Heart right ventricle (tissue), 16 donors: Measurements from ENCODE around the gene ECHDC3. TPM values are rescaled to one million over a fixed set of nuclear protein-coding genes. Genes with fewer than 3 reads are reported as not detected.
A peak's percentile ranks its signal among the peaks of the same experiment; 100 is the strongest.

Experiments
- ATAC-seq, 8 donors: fragments of 200-7000 bp; cut with Tn5 transposase; one replicate each; pipeline ENCODE4 v1.9.1; 2020; ENCODE audit warnings: mild to moderate bottlenecking in 8 of 8, moderate library complexity in 8 of 8, moderate number of reproducible peaks in 1 of 8
- DNase-seq, 2 donors: peaks; one replicate each; pipeline ENCODE4 v3.0.0-alpha.2; 2020
- H3K27ac ChIP-seq, 10 donors: fragments of 200-600 bp; sonication (generic) in 2 of 10; one replicate each; pipeline versions ENCODE4 v1.5.0 to v1.8.0; 2020 to 2022; ENCODE audit warnings: mild to moderate bottlenecking in 3 of 10
- H3K27me3 ChIP-seq, 7 donors: fragments of 200-600 bp; one replicate each; pipeline ENCODE4 v1.8.0; 2021 to 2022; ENCODE audit warnings: mild to moderate bottlenecking in 2 of 7
- H3K36me3 ChIP-seq, 9 donors: fragments of 200-600 bp; sonication (generic) in 1 of 9; one replicate each; pipeline versions ENCODE4 v1.5.0 to v1.8.0; 2020 to 2022; ENCODE audit warnings: mild to moderate bottlenecking in 2 of 9
- H3K4me1 ChIP-seq, 9 donors: fragments of 200-600 bp; sonication (generic) in 1 of 9; one replicate each; pipeline versions ENCODE4 v1.5.0 to v1.8.0; 2020 to 2022; ENCODE audit warnings: mild to moderate bottlenecking in 4 of 9
- H3K4me3 ChIP-seq, 10 donors: fragments of 200-600 bp; sonication (generic) in 2 of 10; one replicate each; pipeline versions ENCODE4 v1.5.0 to v1.8.0; 2020 to 2022; ENCODE audit warnings: mild to moderate bottlenecking in 7 of 10, moderate library complexity in 2 of 10
- H3K9me3 ChIP-seq, 11 donors: fragments of 200-600 bp in 10 of 11; sonication (generic) in 2 of 11; one replicate each; pipeline versions ENCODE4 v1.5.0 to v1.8.0; 2013 to 2022; ENCODE audit warnings: mild to moderate bottlenecking in 2 of 11, control low read depth in 1 of 11, moderate library complexity in 1 of 11
- CTCF ChIP-seq, 9 donors: fragments of 200-600 bp; sonication (generic) in 2 of 9; IDR thresholded peaks; one replicate each; pipeline versions ENCODE4 v1.5.0 to v1.8.0; 2021 to 2022; ENCODE audit warnings: antibody characterized with exemption in 9 of 9, mild to moderate bottlenecking in 5 of 9, moderate library complexity in 1 of 9
- WGBS, 2 donors: extraction: QIAGEN DNeasy Blood & Tissue Kit; methylation state at CpG; one replicate each; pipeline ENCODE4 v1.1.7; 2013; ENCODE audit warnings: inconsistent platforms in 1 of 2; 5-methylcytosine and 5-hydroxymethylcytosine counted together
- intact Hi-C, 10 donors: fragments of 100-400 bp; cut with DNase I; formaldehyde crosslinking; loops; one replicate each; pipeline versions ENCODE4 v1.11.1 to v1.14.2; 2022
- polyA plus RNA-seq, 2 donors: library from polyadenylated mRNA; stranded (reverse); fragments of 200-250 nt; gene quantifications; one replicate each; pipeline ENCODE4 v1.2.3, GENCODE V29; 2013
- total RNA-seq, 10 donors: library from RNA; stranded (reverse); fragmentation: NEBNext Ultra II Directional in 3 of 10; extraction: Animal tissue kit (Norgen Biotek cat#: 25700) in 3 of 10; gene quantifications; one replicate each; pipeline versions ENCODE4 v1.2.1 to v1.2.4, GENCODE V29; 2021 to 2023
- donor health status: Arrhythmogenic right ventricular cardiomyopathy.
- donor health status: ischemic (EF 13 %, LVEDD 7.1; RV severe dilation, severe dysfunction).
- donor health status: healthy with polysubstance abuse.
- donor health status: DM: no; HTN: yes; CAD: no.
- donor health status: DM: no; HTN: no; CAD: no.
- donor health status: ischemic (EF 25% LVEDD 6.9; RV normal size, moderate dysfunction).
- donor health status: ischemic (EF 25% LVEDD 5.7; RV mildly dilated, moderate dysfunction).
- donor health status: healthy.
- donor health status: DM: yes; HTN: yes; CAD: no.
- donor health status: Ischemic cardiomyopathy.
- donor health status: ischemic (EF 35%, LVEDD 5.7; RV mildly dilated, moderate dysfunction).
- donor health status: nonischemic (EF 11% LVEDD 7.7; RV severe dilation, severe dysfunction).
- donor health status: DM: yes; HTN: yes; CAD: no.
- donor health status: PGD.
- donor health status: ischemic (EF 29% LVEDD 5.4; RV normal size, mild dysfunction).
- donor health status: nonischemic (EF 23%, LVEDD 6.1; RV moderate dilation, normal function).

Gene ECHDC3
- total and polyA plus RNA-seq, 12 donors = 15.0 to 114 (median 57.1) TPM

GRCh38 chr10:11796474-11796873 lies 54.3 kb downstream of the ECHDC3 start:
- intact Hi-C loops = loop anchor here in 2 of 10 donors (5.0 kb wide), 2 partner anchors 186 to 191 kb away; no protein-coding TSS in a partner anchor
- Histone ChIP-seq H3K27me3 (peaks cover 0 to 22% (median 12%) of the 10 kb centered on the region in 7 donors), H3K9me3 (no peaks in the 10 kb centered on the region), H3K4me1 (peaks cover 0 to 8% (median 0%) of the 10 kb centered on the region in 9 donors), H3K4me3 (no peak overlapping the region), H3K36me3 (no peaks in the 10 kb centered on the region), H3K27ac (no peak overlapping the region)
- no peak for TF ChIP-seq CTCF (IDR thresholded peaks at IDR 0.05)
- no peak for ATAC-seq
- no peak for DNase-seq
- WGBS, 2 donors = 53 to 67% methylated on average over 2 of the region's 2 CpGs

- 96 to 97% methylated on average over 10 of the region's 10 CpGs for whole genome bisulfite sequencing, 2 donors
- no peaks in the 10 kb centered on the region for H3K9me3 ChIP-seq
- intact Hi-C loops = loop anchor here in 2 of 10 donors (5.0 kb wide), 2 partner anchors 185 to 190 kb away; no protein-coding TSS in a partner anchor
Measured at GRCh38 chr10:11797281-11797680, 55.1 kb downstream of the ECHDC3 start.

GRCh38 chr10:11797847-11798633 lies 55.9 kb downstream of the ECHDC3 start:
- ATAC-seq = no peak
- Histone ChIP-seq H3K36me3 (no peaks in the 10 kb centered on the region), H3K4me3 (no peak overlapping the region), H3K4me1 (peaks cover 0 to 8% (median 0%) of the 10 kb centered on the region in 9 donors), H3K27me3 (peaks cover 0 to 18% (median 8%) of the 10 kb centered on the region in 7 donors), H3K9me3 (no peaks in the 10 kb centered on the region), H3K27ac (no peak overlapping the region)
- intact Hi-C loops = loop anchor here in 2 of 10 donors (5.0 kb wide), 2 partner anchors 184 to 189 kb away; no protein-coding TSS in a partner anchor
- no peak for DNase-seq
- 92% methylated on average over 12 of the region's 12 CpGs for WGBS, 2 donors
- TF ChIP-seq CTCF (IDR thresholded peaks at IDR 0.05) = no peak

More at GRCh38 chr10:11797281-11797680, 55.1 kb downstream of the ECHDC3 start:
- H3K4me1 ChIP-seq = peaks cover 0 to 8% (median 0%) of the 10 kb centered on the region in 9 donors
- H3K27ac ChIP-seq = no peak overlapping the region
- peaks cover 0 to 20% (median 10%) of the 10 kb centered on the region in 7 donors for H3K27me3 ChIP-seq
- H3K4me3 ChIP-seq = no peak overlapping the region
- DNase-seq = no peak
- TF ChIP-seq CTCF (IDR thresholded peaks at IDR 0.05) = no peak
- H3K36me3 ChIP-seq = no peaks in the 10 kb centered on the region
- no peak for ATAC-seq

- WGBS, 2 donors = 58 to 62% methylated on average over 18 of the region's 18 CpGs
Measured at GRCh38 chr10:11798845-11799735, 56.9 kb downstream of the ECHDC3 start.

More at GRCh38 chr10:11798845-11799735, 56.9 kb downstream of the ECHDC3 start:
- no peaks in the 10 kb centered on the region for H3K9me3 ChIP-seq
- peaks cover 0 to 8% (median 0%) of the 10 kb centered on the region in 9 donors for H3K4me1 ChIP-seq
- H3K4me3 ChIP-seq = no peak overlapping the region
- intact Hi-C loops = loop anchor here in 2 of 10 donors (5.0 kb wide), 2 partner anchors 183 to 188 kb away; no protein-coding TSS in a partner anchor
- no peak overlapping the region for H3K27ac ChIP-seq
- no peaks in the 10 kb centered on the region for H3K36me3 ChIP-seq
- H3K27me3 ChIP-seq = peaks cover 0 to 18% (median 8%) of the 10 kb centered on the region in 7 donors
- ATAC-seq (peak in 4 of 8 donors; percentile 17 to 75 (median 57)), DNase-seq (no peak)
- TF ChIP-seq CTCF (IDR thresholded peaks at IDR 0.05) = no peak
